Duodenal mucosa (tissue), 2 donors: Measurements from ENCODE around the gene TFPI2.
"Not testable (repeated sequence)": the region's sequence is repeated elsewhere in the genome, so short reads cannot be mapped to it uniquely, and the experiment has no call there.

Experiments
- H3K27ac ChIP-seq: one replicate; pipeline ENCODE4 v1.7.0; 2013; ENCODE audit warnings: low read depth, low read length
- H3K27me3 ChIP-seq, 2 donors: one replicate each; pipeline ENCODE4 v1.7.0; 2013; ENCODE audit warnings: low read length in 2 of 2, control low read depth in 1 of 2; ENCODE audit not compliant: insufficient read depth in 2 of 2, control insufficient read depth in 1 of 2
- H3K36me3 ChIP-seq, 2 donors: one replicate each; pipeline ENCODE4 v1.7.0; 2013; ENCODE audit warnings: low read length in 2 of 2, control low read depth in 1 of 2; ENCODE audit not compliant: insufficient read depth in 2 of 2, control insufficient read depth in 1 of 2
- H3K4me1 ChIP-seq, 2 donors: one replicate each; pipeline ENCODE4 v1.7.0; 2013; ENCODE audit warnings: low read length in 2 of 2, control low read depth in 1 of 2; ENCODE audit not compliant: insufficient read depth in 2 of 2, control insufficient read depth in 1 of 2
- H3K4me3 ChIP-seq, 2 donors: one replicate each; pipeline ENCODE4 v1.7.0; 2013; ENCODE audit warnings: low read length in 2 of 2, low read depth in 1 of 2
- H3K9ac ChIP-seq, 2 donors: one replicate each; pipeline ENCODE4 v1.7.0; 2013; ENCODE audit warnings: low read length in 2 of 2, low read depth in 1 of 2
- H3K9me3 ChIP-seq, 2 donors: one replicate each; pipeline ENCODE4 v1.7.0; 2013; ENCODE audit warnings: low read length in 2 of 2, control low read depth in 1 of 2; ENCODE audit not compliant: control insufficient read depth in 1 of 2

The TFPI2 gene

GRCh38 chr7:93921607-93922566, 31.3 kb upstream of the TFPI2 start, which contains the start of gene GNG11:
GNG11 (plus strand) TSS chr7:93921735; CDS start chr7:93922138, 403 bp downstream.
- Histone ChIP-seq H3K36me3 (no peaks in the 10 kb centered on the region), H3K27ac (peak within 1 kb of the TSS; percentile 77), H3K4me3 (peak within 1 kb of the TSS; percentile 64 to 74), H3K27me3 (peaks cover 10 to 17% of the 10 kb centered on the region in 2 donors), H3K4me1 (peaks cover 0 to 3% of the 10 kb centered on the region in 2 donors), H3K9me3 (no peaks in the 10 kb centered on the region), H3K9ac (peak within 1 kb of the TSS; percentile 44 to 66)

- H3K9ac ChIP-seq: peak overlapping the region in 1 of 2 donors; percentile 66
- H3K9me3 ChIP-seq: no peaks in the 10 kb centered on the region
- peaks cover 0 to 3% of the 10 kb centered on the region in 2 donors for H3K4me1 ChIP-seq
- no peaks in the 10 kb centered on the region for H3K36me3 ChIP-seq
- peak overlapping the region; percentile 64 to 74 for H3K4me3 ChIP-seq
- peak overlapping the region; percentile 77 for H3K27ac ChIP-seq
- H3K27me3 ChIP-seq: peaks cover 10 to 17% of the 10 kb centered on the region in 2 donors
Observed at GRCh38 chr7:93921186-93921585, 30.6 kb upstream of the TFPI2 start.

GRCh38 chr7:93920496-93921182, 30.1 kb upstream of the TFPI2 start:
- Histone ChIP-seq H3K9me3 (no peaks in the 10 kb centered on the region), H3K36me3 (no peaks in the 10 kb centered on the region), H3K27ac (peak overlapping the region; percentile 44), H3K4me1 (peaks cover 0 to 3% of the 10 kb centered on the region in 2 donors), H3K9ac (no peak overlapping the region), H3K27me3 (peaks cover 10 to 17% of the 10 kb centered on the region in 2 donors), H3K4me3 (no peak overlapping the region)

GRCh38 chr7:93916315-93916714, 25.8 kb upstream of the TFPI2 start:
- not testable (repeated sequence) for H3K36me3 ChIP-seq, H3K4me3 ChIP-seq, H3K9ac ChIP-seq, H3K27me3 ChIP-seq, H3K27ac ChIP-seq, H3K9me3 ChIP-seq, H3K4me1 ChIP-seq

- H3K27ac ChIP-seq, H3K27me3 ChIP-seq, H3K36me3 ChIP-seq, H3K4me1 ChIP-seq, H3K9me3 ChIP-seq, H3K4me3 ChIP-seq, H3K9ac ChIP-seq: not testable (repeated sequence)
Observed at GRCh38 chr7:93915888-93916287, 25.3 kb upstream of the TFPI2 start.

GRCh38 chr7:93915206-93915842, 24.8 kb upstream of the TFPI2 start:
- H3K9me3 ChIP-seq, H3K9ac ChIP-seq, H3K27ac ChIP-seq, H3K36me3 ChIP-seq, H3K4me1 ChIP-seq, H3K4me3 ChIP-seq, H3K27me3 ChIP-seq: not testable (repeated sequence)

- no peak overlapping the region for H3K4me3 ChIP-seq
- no peaks in the 10 kb centered on the region for H3K4me1 ChIP-seq
- no peaks in the 10 kb centered on the region for H3K27me3 ChIP-seq
- no peak overlapping the region for H3K9ac ChIP-seq
- no peaks in the 10 kb centered on the region for H3K9me3 ChIP-seq
- H3K36me3 ChIP-seq: no peaks in the 10 kb centered on the region
- H3K27ac ChIP-seq: no peak overlapping the region
Observed at GRCh38 chr7:93914581-93915066, 24.1 kb upstream of the TFPI2 start.

GRCh38 chr7:93913197-93913596, 22.6 kb upstream of the TFPI2 start:
- Histone ChIP-seq H3K4me3 (no peak overlapping the region), H3K9ac (no peak overlapping the region), H3K27me3 (no peaks in the 10 kb centered on the region), H3K9me3 (no peaks in the 10 kb centered on the region), H3K27ac (no peak overlapping the region), H3K36me3 (no peaks in the 10 kb centered on the region), H3K4me1 (no peaks in the 10 kb centered on the region)

GRCh38 chr7:93911661-93912060, 21.1 kb upstream of the TFPI2 start:
- not testable (repeated sequence) for H3K36me3 ChIP-seq, H3K27ac ChIP-seq, H3K4me3 ChIP-seq, H3K9me3 ChIP-seq, H3K9ac ChIP-seq, H3K27me3 ChIP-seq, H3K4me1 ChIP-seq

GRCh38 chr7:93911242-93911641, 20.7 kb upstream of the TFPI2 start:
- H3K27me3 ChIP-seq, H3K4me1 ChIP-seq, H3K4me3 ChIP-seq, H3K9ac ChIP-seq, H3K9me3 ChIP-seq, H3K27ac ChIP-seq, H3K36me3 ChIP-seq: not testable (repeated sequence)
